Gastrocnemius medialis (tissue), 4 donors: ENCODE results near the gene SLC17A7.

Source experiments
- POLR2A ChIP-seq, 2 donors: fragments of 450-650 bp; IDR thresholded peaks; one replicate each; pipeline ENCODE4 v1.6.1; 2017; ENCODE audit warnings: antibody characterized with exemption in 2 of 2, mild to moderate bottlenecking in 2 of 2, moderate library complexity in 2 of 2
- TF ChIP-seq, protein P1 (sequence below), 5 experiments: fragments of 450-650 bp in 3 of 5; fragments of 200-600 bp in 2 of 5; sonication (generic) in 2 of 5; IDR thresholded peaks in 4 of 5; conservative IDR thresholded peaks in 1 of 5; 1 replicate in 4 of 5; 2 replicates in 1 of 5; pipeline ENCODE4 v1.5.1; 2016 to 2019; ENCODE audit warnings: antibody characterized with exemption in 5 of 5, mild to moderate bottlenecking in 3 of 5, moderate library complexity in 3 of 5

DNA sequence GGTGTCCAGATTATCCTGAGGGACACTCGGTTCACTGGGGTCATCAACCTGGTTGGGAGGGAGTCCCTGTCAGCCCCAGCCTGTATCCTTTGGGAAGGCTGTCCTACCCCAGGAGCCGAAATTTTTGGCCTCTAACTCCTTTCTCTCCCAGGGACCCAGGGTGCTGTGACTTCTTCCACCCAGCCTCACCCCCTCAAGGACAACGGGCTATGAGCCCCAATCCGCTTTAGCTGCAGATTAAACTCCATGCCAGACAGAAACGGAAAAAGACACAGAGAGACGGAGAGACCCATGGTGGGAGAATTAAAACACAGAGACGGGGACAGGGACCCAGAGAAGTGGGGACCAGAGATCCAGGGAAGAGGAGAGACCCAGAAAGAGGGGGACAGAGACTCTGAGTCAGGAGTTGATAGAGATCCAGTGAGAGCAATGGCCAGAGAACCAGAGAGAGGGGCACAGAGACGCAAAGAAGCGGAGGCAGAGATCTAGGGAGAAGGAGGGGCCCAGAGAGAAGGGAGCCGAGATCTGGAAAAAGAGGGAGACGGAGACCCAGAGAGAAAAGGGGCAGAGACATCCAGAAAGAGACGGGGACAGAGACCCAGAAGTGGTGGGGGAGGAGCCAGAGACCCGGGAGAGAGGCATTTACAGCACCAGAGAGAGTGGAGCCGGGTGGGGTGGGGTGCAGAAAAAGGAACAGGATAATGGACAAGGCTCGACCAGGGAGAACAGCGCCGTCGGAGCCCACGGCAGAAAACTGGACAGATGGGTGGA is 703 bp downstream of the SLC17A7 start:
- TF ChIP-seq, protein P1, sequence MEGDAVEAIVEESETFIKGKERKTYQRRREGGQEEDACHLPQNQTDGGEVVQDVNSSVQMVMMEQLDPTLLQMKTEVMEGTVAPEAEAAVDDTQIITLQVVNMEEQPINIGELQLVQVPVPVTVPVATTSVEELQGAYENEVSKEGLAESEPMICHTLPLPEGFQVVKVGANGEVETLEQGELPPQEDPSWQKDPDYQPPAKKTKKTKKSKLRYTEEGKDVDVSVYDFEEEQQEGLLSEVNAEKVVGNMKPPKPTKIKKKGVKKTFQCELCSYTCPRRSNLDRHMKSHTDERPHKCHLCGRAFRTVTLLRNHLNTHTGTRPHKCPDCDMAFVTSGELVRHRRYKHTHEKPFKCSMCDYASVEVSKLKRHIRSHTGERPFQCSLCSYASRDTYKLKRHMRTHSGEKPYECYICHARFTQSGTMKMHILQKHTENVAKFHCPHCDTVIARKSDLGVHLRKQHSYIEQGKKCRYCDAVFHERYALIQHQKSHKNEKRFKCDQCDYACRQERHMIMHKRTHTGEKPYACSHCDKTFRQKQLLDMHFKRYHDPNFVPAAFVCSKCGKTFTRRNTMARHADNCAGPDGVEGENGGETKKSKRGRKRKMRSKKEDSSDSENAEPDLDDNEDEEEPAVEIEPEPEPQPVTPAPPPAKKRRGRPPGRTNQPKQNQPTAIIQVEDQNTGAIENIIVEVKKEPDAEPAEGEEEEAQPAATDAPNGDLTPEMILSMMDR (IDR thresholded peaks at IDR 0.05 in 4 of 5, conservative IDR thresholded peaks at IDR 0.05 in 1 of 5), result no peak
- TF ChIP-seq POLR2A (IDR thresholded peaks at IDR 0.05), result no peak
